HEK293 (cell line): Measurements from ENCODE around the gene TASOR2.

Source experiments
- ELK4 ChIP-seq: IDR thresholded peaks from 2 replicates; pipeline ENCODE4 v1.6.1; 2011; ENCODE audit warnings: mild to moderate bottlenecking, low read depth, low read length, borderline replicate concordance
- HOXC10 ChIP-seq: sonication (generic); formaldehyde crosslinking; IDR thresholded peaks from 2 replicates; pipeline ENCODE4 v1.8.1; 2023; ENCODE audit warnings: mild to moderate bottlenecking, missing genetic modification reagents
- KLF17 ChIP-seq: fragments of 450-650 bp; formaldehyde crosslinking; IDR thresholded peaks from 2 replicates; pipeline ENCODE4 v1.5.1; 2016; ENCODE audit warnings: missing biosample characterization, missing genetic modification characterization
- PATZ1 ChIP-seq: fragments of 450-650 bp; formaldehyde crosslinking; IDR thresholded peaks from 2 replicates; pipeline ENCODE4 v1.5.1; 2016; ENCODE audit warnings: missing biosample characterization, missing genetic modification characterization
- REPIN1 ChIP-seq: fragments of 450-650 bp; formaldehyde crosslinking; IDR thresholded peaks from 2 replicates; pipeline ENCODE4 v1.5.1; 2017; ENCODE audit warnings: missing biosample characterization, missing genetic modification characterization, low read depth
- SALL2 ChIP-seq: fragments of 450-650 bp; formaldehyde crosslinking; IDR thresholded peaks from 2 replicates; pipeline ENCODE4 v1.5.0; 2017; ENCODE audit warnings: missing biosample characterization, mild to moderate bottlenecking, missing genetic modification characterization, borderline replicate concordance
- SCRT2 ChIP-seq: fragments of 450-650 bp; formaldehyde crosslinking; IDR thresholded peaks from 2 replicates; pipeline ENCODE4 v1.5.1; 2016; ENCODE audit warnings: missing biosample characterization, missing genetic modification characterization
- ZBTB11 ChIP-seq: fragments of 450-650 bp; formaldehyde crosslinking; conservative IDR thresholded peaks from 2 replicates; pipeline ENCODE4 v1.5.1; 2016; ENCODE audit warnings: low read depth, missing biosample characterization, missing genetic modification characterization
- ZBTB7A ChIP-seq: fragments of 450-650 bp; formaldehyde crosslinking; IDR thresholded peaks from 2 replicates; pipeline ENCODE4 v1.5.1; 2016; ENCODE audit warnings: low read depth, missing biosample characterization, missing genetic modification characterization
- ZEB2 ChIP-seq: fragments of 450-650 bp; formaldehyde crosslinking; IDR thresholded peaks from 2 replicates; pipeline ENCODE4 v1.5.1; 2016; ENCODE audit warnings: missing biosample characterization, missing genetic modification characterization
- ZFP37 ChIP-seq: fragments of 450-650 bp; formaldehyde crosslinking; IDR thresholded peaks from 2 replicates; pipeline ENCODE4 v1.5.1; 2016; ENCODE audit warnings: missing biosample characterization, missing genetic modification characterization
- ZNF121 ChIP-seq: fragments of 450-650 bp; formaldehyde crosslinking; IDR thresholded peaks from 2 replicates; pipeline ENCODE4 v1.5.1; 2016; ENCODE audit warnings: missing biosample characterization, missing genetic modification characterization
- ZNF155 ChIP-seq: fragments of 450-650 bp; formaldehyde crosslinking; IDR thresholded peaks from 2 replicates; pipeline ENCODE4 v1.5.1; 2016; ENCODE audit warnings: missing biosample characterization, missing genetic modification characterization
- ZNF292 ChIP-seq: fragments of 450-650 bp; formaldehyde crosslinking; IDR thresholded peaks from 2 replicates; pipeline ENCODE4 v1.5.1; 2016; ENCODE audit warnings: low read depth, missing biosample characterization, missing genetic modification characterization, borderline replicate concordance
- ZNF302 ChIP-seq: fragments of 450-650 bp; formaldehyde crosslinking; IDR thresholded peaks from 2 replicates; pipeline ENCODE4 v1.5.1; 2016; ENCODE audit warnings: missing biosample characterization, missing genetic modification characterization, low read depth
- ZNF426 ChIP-seq: fragments of 450-650 bp; formaldehyde crosslinking; IDR thresholded peaks from 2 replicates; pipeline ENCODE4 v1.5.1; 2017; ENCODE audit warnings: missing biosample characterization, missing genetic modification characterization, mild to moderate bottlenecking, inconsistent platforms, moderate library complexity
- ZNF514 ChIP-seq: fragments of 450-650 bp; formaldehyde crosslinking; IDR thresholded peaks from 2 replicates; pipeline ENCODE4 v1.5.1; 2016; ENCODE audit warnings: missing biosample characterization, missing genetic modification characterization
- ZNF521 ChIP-seq: fragments of 450-650 bp; formaldehyde crosslinking; IDR thresholded peaks from 2 replicates; pipeline ENCODE4 v1.5.1; 2017; ENCODE audit warnings: missing biosample characterization, mild to moderate bottlenecking, missing genetic modification characterization
- ZNF549 ChIP-seq: fragments of 450-650 bp; IDR thresholded peaks from 2 replicates; pipeline ENCODE4 v1.5.1; 2018; ENCODE audit warnings: missing biosample characterization, missing genetic modification characterization, mild to moderate bottlenecking, inconsistent platforms, moderate library complexity
- ZNF600 ChIP-seq: fragments of 450-650 bp; formaldehyde crosslinking; IDR thresholded peaks from 2 replicates; pipeline ENCODE4 v1.5.1; 2016; ENCODE audit warnings: missing biosample characterization, missing genetic modification characterization
- ZNF654 ChIP-seq: fragments of 450-650 bp; formaldehyde crosslinking; IDR thresholded peaks from 2 replicates; pipeline ENCODE4 v1.5.1; 2016; ENCODE audit warnings: low read depth, missing biosample characterization, missing genetic modification characterization
- ZNF664 ChIP-seq: fragments of 450-650 bp; formaldehyde crosslinking; IDR thresholded peaks from 2 replicates; pipeline ENCODE4 v1.5.1; 2016; ENCODE audit warnings: missing biosample characterization, missing genetic modification characterization
- ZSCAN4 ChIP-seq: fragments of 450-650 bp; formaldehyde crosslinking; IDR thresholded peaks from 2 replicates; pipeline ENCODE4 v1.5.1; 2017; ENCODE audit warnings: missing biosample characterization, missing genetic modification characterization
- TF ChIP-seq, protein P1 (sequence below): fragments of 450-650 bp; IDR thresholded peaks from 2 replicates; pipeline ENCODE4 v1.5.1; 2018; ENCODE audit warnings: missing biosample characterization, mild to moderate bottlenecking, missing genetic modification characterization
- TF ChIP-seq, protein P2 (sequence below): fragments of 450-650 bp; formaldehyde crosslinking; IDR thresholded peaks from 2 replicates; pipeline ENCODE4 v1.5.1; 2016; ENCODE audit warnings: missing biosample characterization, missing genetic modification characterization

TASOR2 gene

DNA sequence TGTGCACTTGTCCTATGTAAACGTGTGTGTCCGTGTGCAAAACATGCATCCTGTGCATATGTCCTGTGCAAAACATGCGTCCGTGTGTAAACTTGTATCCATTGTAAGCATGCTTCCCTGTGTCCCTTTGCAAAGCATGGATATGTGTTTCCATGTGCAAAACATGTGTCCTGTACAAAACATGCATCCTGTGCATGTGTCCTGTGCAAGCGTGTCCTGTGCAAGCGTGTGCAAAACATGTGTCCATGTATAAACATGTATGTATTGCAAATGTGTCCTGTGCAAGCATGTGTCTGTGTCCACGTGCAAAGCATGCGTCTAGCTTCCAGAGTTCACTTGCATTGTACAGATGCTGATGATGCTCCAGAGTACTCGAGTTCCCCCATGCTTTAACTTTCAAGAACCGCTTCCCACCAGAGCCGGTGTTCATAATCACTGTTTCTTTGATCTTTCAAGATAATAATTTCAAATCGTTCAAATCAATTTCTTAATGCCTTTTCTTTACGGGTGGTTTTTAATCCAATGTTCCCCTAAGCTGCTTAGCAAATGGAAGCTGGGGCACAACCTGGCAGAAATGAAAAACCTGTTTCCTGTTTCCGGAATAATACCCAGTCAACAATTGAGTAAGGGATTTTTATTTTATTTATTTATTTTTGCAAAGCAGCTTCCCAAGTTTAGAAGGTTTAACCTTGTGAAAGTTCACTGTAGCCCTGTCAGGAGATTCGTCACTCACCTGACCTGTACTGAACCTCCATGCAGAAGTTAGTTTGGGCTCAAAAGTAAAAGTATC is 17.6 kb upstream of the TASOR2 start (continued):
- TF ChIP-seq ZEB2 (tag by site-specific recombination) (no peak; the same call in 1 of the 2 replicates), ZFP37 (tag by site-specific recombination) (no peak), REPIN1 (tag by site-specific recombination) (no peak), ZNF664 (tag by site-specific recombination) (no peak), ELK4 (no peak), ZNF654 (no peak), ZNF292 (tag by site-specific recombination) (no peak), ZBTB11 (tag by site-specific recombination) (peak; percentile 3; the same call in 1 of the 2 replicates), ZNF302 (no peak), ZNF549 (tag by site-specific recombination) (no peak), KLF17 (tag by site-specific recombination) (no peak), ZNF600 (tag by site-specific recombination) (no peak; the same call in 1 of the 2 replicates), ZSCAN4 (tag by site-specific recombination) (no peak), ZNF514 (tag by site-specific recombination) (no peak), ZNF155 (no peak), ZNF426 (tag by site-specific recombination) (no peak), PATZ1 (tag by site-specific recombination) (no peak; the same call in 1 of the 2 replicates), ZNF521 (tag by site-specific recombination) (no peak), SALL2 (tag by site-specific recombination) (no peak), SCRT2 (no peak), ZNF121 (peak; percentile 99; the same call in 1 of the 2 replicates), HOXC10 (CRISPR knock-in tag) (0 out of 2 replicates have a peak, but pooled peaks have one; percentile 30), ZBTB7A (tag by site-specific recombination) (no peak)
- TF ChIP-seq, protein P1, sequence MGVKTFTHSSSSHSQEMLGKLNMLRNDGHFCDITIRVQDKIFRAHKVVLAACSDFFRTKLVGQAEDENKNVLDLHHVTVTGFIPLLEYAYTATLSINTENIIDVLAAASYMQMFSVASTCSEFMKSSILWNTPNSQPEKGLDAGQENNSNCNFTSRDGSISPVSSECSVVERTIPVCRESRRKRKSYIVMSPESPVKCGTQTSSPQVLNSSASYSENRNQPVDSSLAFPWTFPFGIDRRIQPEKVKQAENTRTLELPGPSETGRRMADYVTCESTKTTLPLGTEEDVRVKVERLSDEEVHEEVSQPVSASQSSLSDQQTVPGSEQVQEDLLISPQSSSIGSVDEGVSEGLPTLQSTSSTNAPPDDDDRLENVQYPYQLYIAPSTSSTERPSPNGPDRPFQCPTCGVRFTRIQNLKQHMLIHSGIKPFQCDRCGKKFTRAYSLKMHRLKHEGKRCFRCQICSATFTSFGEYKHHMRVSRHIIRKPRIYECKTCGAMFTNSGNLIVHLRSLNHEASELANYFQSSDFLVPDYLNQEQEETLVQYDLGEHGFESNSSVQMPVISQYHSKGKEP = peak; percentile 41
- TF ChIP-seq, protein P2, sequence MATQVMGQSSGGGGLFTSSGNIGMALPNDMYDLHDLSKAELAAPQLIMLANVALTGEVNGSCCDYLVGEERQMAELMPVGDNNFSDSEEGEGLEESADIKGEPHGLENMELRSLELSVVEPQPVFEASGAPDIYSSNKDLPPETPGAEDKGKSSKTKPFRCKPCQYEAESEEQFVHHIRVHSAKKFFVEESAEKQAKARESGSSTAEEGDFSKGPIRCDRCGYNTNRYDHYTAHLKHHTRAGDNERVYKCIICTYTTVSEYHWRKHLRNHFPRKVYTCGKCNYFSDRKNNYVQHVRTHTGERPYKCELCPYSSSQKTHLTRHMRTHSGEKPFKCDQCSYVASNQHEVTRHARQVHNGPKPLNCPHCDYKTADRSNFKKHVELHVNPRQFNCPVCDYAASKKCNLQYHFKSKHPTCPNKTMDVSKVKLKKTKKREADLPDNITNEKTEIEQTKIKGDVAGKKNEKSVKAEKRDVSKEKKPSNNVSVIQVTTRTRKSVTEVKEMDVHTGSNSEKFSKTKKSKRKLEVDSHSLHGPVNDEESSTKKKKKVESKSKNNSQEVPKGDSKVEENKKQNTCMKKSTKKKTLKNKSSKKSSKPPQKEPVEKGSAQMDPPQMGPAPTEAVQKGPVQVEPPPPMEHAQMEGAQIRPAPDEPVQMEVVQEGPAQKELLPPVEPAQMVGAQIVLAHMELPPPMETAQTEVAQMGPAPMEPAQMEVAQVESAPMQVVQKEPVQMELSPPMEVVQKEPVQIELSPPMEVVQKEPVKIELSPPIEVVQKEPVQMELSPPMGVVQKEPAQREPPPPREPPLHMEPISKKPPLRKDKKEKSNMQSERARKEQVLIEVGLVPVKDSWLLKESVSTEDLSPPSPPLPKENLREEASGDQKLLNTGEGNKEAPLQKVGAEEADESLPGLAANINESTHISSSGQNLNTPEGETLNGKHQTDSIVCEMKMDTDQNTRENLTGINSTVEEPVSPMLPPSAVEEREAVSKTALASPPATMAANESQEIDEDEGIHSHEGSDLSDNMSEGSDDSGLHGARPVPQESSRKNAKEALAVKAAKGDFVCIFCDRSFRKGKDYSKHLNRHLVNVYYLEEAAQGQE (tag by site-specific recombination) = 0 out of 2 replicates have a peak, but pooled peaks have one; percentile 18
